ENCODE results near the gene ARHGAP28.
"Not testable (repeated sequence)": the region's sequence is repeated elsewhere in the genome, so short reads cannot be mapped to it uniquely, and the experiment has no call there.

ARHGAP28 gene

GRCh38 chr18:6814882-6815425, 85.4 kb downstream of the ARHGAP28 start:
- no peak overlapping the region for H3K27ac ChIP-seq
- TF ChIP-seq CTCF (IDR thresholded peaks at IDR 0.05) (no peak), ZFX (IDR thresholded peaks at IDR 0.05; ENCODE audit: borderline replicate concordance) (no peak)

- TF ChIP-seq CTCF (IDR thresholded peaks at IDR 0.05) = no peak
- no peak for TF ChIP-seq ZFX (IDR thresholded peaks at IDR 0.05; ENCODE audit: borderline replicate concordance)
- H3K27ac ChIP-seq = no peak overlapping the region
Observed at GRCh38 chr18:6816154-6816553, 86.6 kb downstream of the ARHGAP28 start.

- no peak overlapping the region for H3K27ac ChIP-seq
- TF ChIP-seq CTCF (IDR thresholded peaks at IDR 0.05) (no peak), ZFX (IDR thresholded peaks at IDR 0.05; ENCODE audit: borderline replicate concordance) (no peak)
Observed at GRCh38 chr18:6819332-6819731, 89.8 kb downstream of the ARHGAP28 start.

- TF ChIP-seq CTCF (IDR thresholded peaks at IDR 0.05) = no peak
- TF ChIP-seq ZFX (IDR thresholded peaks at IDR 0.05; ENCODE audit: borderline replicate concordance) = no peak
- no peak overlapping the region for H3K27ac ChIP-seq
Observed at GRCh38 chr18:6820314-6820713, 90.8 kb downstream of the ARHGAP28 start.

DNA sequence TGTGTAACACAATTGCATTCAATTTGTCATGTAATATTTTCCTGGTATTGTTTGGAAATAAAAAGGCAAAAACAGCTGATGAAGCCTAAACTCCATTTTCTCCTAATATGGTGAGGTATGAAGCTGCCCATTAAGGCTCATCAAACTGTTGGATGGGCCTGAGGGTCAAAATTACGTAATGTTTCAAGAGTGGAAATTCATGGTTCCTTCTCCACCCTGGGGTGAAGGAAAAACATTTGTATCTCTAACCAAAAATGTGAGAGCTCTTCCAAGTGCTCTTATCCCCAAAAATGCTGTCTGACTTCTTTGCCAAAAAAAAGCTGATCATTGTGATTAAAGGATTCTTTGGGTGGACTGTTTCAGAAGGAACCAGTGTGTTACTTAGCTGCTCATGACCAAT, 91.8 kb downstream of the ARHGAP28 start:
- no peak overlapping the region for H3K27ac ChIP-seq
- TF ChIP-seq CTCF (IDR thresholded peaks at IDR 0.05) (no peak), ZFX (IDR thresholded peaks at IDR 0.05; ENCODE audit: borderline replicate concordance) (no peak)

DNA sequence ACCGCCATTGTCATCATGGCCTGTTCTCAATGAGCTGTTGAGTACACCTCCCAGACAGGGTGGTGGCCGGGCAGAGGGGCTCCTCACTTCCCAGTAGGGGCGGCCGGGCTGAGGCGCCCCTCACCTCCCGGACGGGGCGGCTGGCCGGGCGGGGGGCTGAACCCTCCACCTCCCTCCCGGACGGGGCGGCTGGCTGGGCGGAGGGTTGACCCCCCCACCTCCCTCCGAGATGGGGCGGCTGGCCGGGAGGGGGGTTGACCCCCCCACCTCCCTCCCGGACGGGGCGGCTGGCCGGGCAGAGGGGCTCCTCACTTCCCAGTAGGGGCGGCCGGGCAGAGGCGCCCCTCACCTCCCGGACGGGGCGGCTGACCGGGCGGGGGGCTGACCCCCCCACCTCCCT, 97.6 kb downstream of the ARHGAP28 start:
- H3K27ac ChIP-seq = not testable (repeated sequence)

- not testable (repeated sequence) for H3K27ac ChIP-seq
Observed at GRCh38 chr18:6827566-6827965, 98.0 kb downstream of the ARHGAP28 start.

GRCh38 chr18:6830916-6831315, 101.4 kb downstream of the ARHGAP28 start:
- TF ChIP-seq ZFX (IDR thresholded peaks at IDR 0.05; ENCODE audit: borderline replicate concordance) (no peak), CTCF (IDR thresholded peaks at IDR 0.05) (no peak)
- no peak overlapping the region for H3K27ac ChIP-seq

All from 22Rv1 (cell line).